Ovary (tissue), 9 donors: ENCODE data around the gene SANBR. TPM values are rescaled to one million over a fixed set of nuclear protein-coding genes. Genes with fewer than 3 reads are reported as not detected.

Experiments used
- DNase-seq, 5 donors: peaks; one replicate each; pipeline ENCODE4 v3.0.0-alpha.2; 2019 to 2020
- H3K27ac ChIP-seq, 2 donors: fragments of 200-600 bp; one replicate each; pipeline versions ENCODE4 v1.5.1 to v1.8.0; 2019 to 2022
- H3K27me3 ChIP-seq: fragments of 200-600 bp; one replicate; pipeline ENCODE4 v1.8.0; 2022
- H3K36me3 ChIP-seq: fragments of 200-600 bp; sonication (generic); one replicate; pipeline ENCODE4 v1.5.1; 2019
- H3K4me1 ChIP-seq: one replicate; pipeline ENCODE4 v1.8.1; 2013; ENCODE audit warnings: mild to moderate bottlenecking, moderate library complexity; ENCODE audit not compliant: insufficient read depth
- H3K4me3 ChIP-seq: fragments of 200-600 bp; sonication (generic); one replicate; pipeline ENCODE4 v1.5.1; 2017
- H3K9me3 ChIP-seq, 2 donors: fragments of 200-600 bp in 1 of 2; sonication (generic) in 1 of 2; one replicate each; pipeline versions ENCODE4 v1.5.1 to v1.8.1; 2013 to 2019; ENCODE audit warnings: mild to moderate bottlenecking in 1 of 2, moderate library complexity in 1 of 2
- CTCF ChIP-seq, 3 donors: fragments of 450-650 bp in 2 of 3; fragments of 200-600 bp in 1 of 3; IDR thresholded peaks; one replicate each; pipeline versions ENCODE4 v1.5.1 to v1.8.0; 2016 to 2022; ENCODE audit warnings: antibody characterized with exemption in 3 of 3, mild to moderate bottlenecking in 1 of 3
- EP300 ChIP-seq: sonication (generic); formaldehyde crosslinking; IDR thresholded peaks from one replicate; pipeline ENCODE4 v1.6.1; 2017; ENCODE audit warnings: antibody characterized with exemption
- POLR2A ChIP-seq: fragments of 450-650 bp; IDR thresholded peaks from one replicate; pipeline ENCODE4 v1.6.1; 2017; ENCODE audit warnings: antibody characterized with exemption, mild to moderate bottlenecking, moderate library complexity
- WGBS, 3 donors: extraction: QIAGEN DNeasy Blood & Tissue Kit in 1 of 3; methylation state at CpG; one replicate each; pipeline versions ENCODE4 v1.1.5 to v1.1.7; 2013 to 2017; 5-methylcytosine and 5-hydroxymethylcytosine counted together
- intact Hi-C, 4 donors: fragments of 100-400 bp; cut with DNase I; formaldehyde crosslinking; loops; one replicate each; pipeline versions ENCODE4 v1.11.0 to v1.15.1; 2022 to 2023
- polyA plus RNA-seq, 2 donors: library from polyadenylated mRNA; stranded (reverse); fragments of 200-250 nt in 1 of 2; fragments of 350-450 nt in 1 of 2; fragmentation: Illumina TruSeq in 1 of 2; extraction: RNeasy Lipid Tissue Mini Kit (QIAGEN cat#74804) in 1 of 2; gene quantifications; one replicate each; pipeline ENCODE4 v1.2.3, GENCODE V29; 2013 to 2014
- total RNA-seq, 7 donors: library from RNA; depleted of rRNA in 2 of 7; stranded (reverse); fragments of >200 nt in 2 of 7; fragmentation: NEBNext Ultra II Directional in 3 of 7; extraction: Animal tissue kit (Norgen Biotek cat#: 25700) in 3 of 7; gene quantifications; one replicate each; pipeline versions ENCODE4 v1.1.0 to v1.2.4, GENCODE V29; 2016 to 2023
- donor health status: DM: no; HTN: no; CAD: no; lungs with moderate emphysema.
- donor health status: DM: no; HTN: no; CAD: no.
- donor health status: Bipolar disorder and iron deficiency.
- donor health status: DM: yes; HTN: yes; CAD: no.
- donor health status: DM: no; HTN: no; CAD: no.
- donor health status: DM: yes; HTN: yes; CAD: no.

SANBR gene
- total and polyA plus RNA-seq, 9 donors, result 2.7 to 9.5 (median 5.0) TPM

- intact Hi-C loops, result no loop called here
- Histone ChIP-seq H3K9me3 (no peaks in the 10 kb centered on the region), H3K4me3 (no peak overlapping the region), H3K27me3 (no peaks in the 10 kb centered on the region), H3K27ac (no peak overlapping the region), H3K4me1 (no peaks in the 10 kb centered on the region), H3K36me3 (no peaks in the 10 kb centered on the region)
- WGBS, 3 donors, result 91 to 95% (median 93%) methylated on average over 8 of the region's 8 CpGs
- TF ChIP-seq POLR2A (no peak), CTCF (IDR thresholded peaks at IDR 0.05) (no peak), EP300 (no peak)
- no peak for DNase-seq
Measured at GRCh38 chr2:61091485-61091884, 25.8 kb downstream of the SANBR start.

GRCh38 chr2:61096438-61096837, 30.8 kb downstream of the SANBR start:
- no peaks in the 10 kb centered on the region for H3K9me3 ChIP-seq
- WGBS, 3 donors, result 97 to 100% (median 100%) methylated on average over 3 of the region's 3 CpGs
- no peaks in the 10 kb centered on the region for H3K36me3 ChIP-seq
- TF ChIP-seq EP300 (no peak), POLR2A (no peak), CTCF (IDR thresholded peaks at IDR 0.05) (no peak)
- no peaks in the 10 kb centered on the region for H3K4me1 ChIP-seq
- DNase-seq, result no peak
- H3K27ac ChIP-seq, result no peak overlapping the region
- no peak overlapping the region for H3K4me3 ChIP-seq
- H3K27me3 ChIP-seq, result no peaks in the 10 kb centered on the region
- intact Hi-C loops, result no loop called here

GRCh38 chr2:61100801-61101200, 35.1 kb downstream of the SANBR start:
- H3K9me3 ChIP-seq, result no peaks in the 10 kb centered on the region
- DNase-seq, result no peak
- H3K27me3 ChIP-seq, result no peaks in the 10 kb centered on the region
- no peak overlapping the region for H3K4me3 ChIP-seq
- WGBS, 3 donors, result 87 to 89% (median 89%) methylated on average over 4 of the region's 4 CpGs
- H3K27ac ChIP-seq, result no peak overlapping the region
- H3K4me1 ChIP-seq, result no peaks in the 10 kb centered on the region
- intact Hi-C loops, result no loop called here
- no peaks in the 10 kb centered on the region for H3K36me3 ChIP-seq
- TF ChIP-seq EP300, result no peak
- TF ChIP-seq POLR2A, result no peak
- no peak for TF ChIP-seq CTCF (IDR thresholded peaks at IDR 0.05)

GRCh38 chr2:61109291-61109690, 43.6 kb downstream of the SANBR start:
- Histone ChIP-seq H3K27me3 (no peaks in the 10 kb centered on the region), H3K4me3 (no peak overlapping the region), H3K27ac (no peak overlapping the region), H3K4me1 (no peaks in the 10 kb centered on the region), H3K36me3 (no peaks in the 10 kb centered on the region), H3K9me3 (no peaks in the 10 kb centered on the region)
- intact Hi-C loops, result no loop called here
- no peak for DNase-seq
- 84 to 87% (median 86%) methylated on average over 2 of the region's 2 CpGs for WGBS, 3 donors
- TF ChIP-seq EP300, result no peak
- TF ChIP-seq POLR2A, result no peak
- no peak for TF ChIP-seq CTCF (IDR thresholded peaks at IDR 0.05)

GRCh38 chr2:61111708-61112107, 46.0 kb downstream of the SANBR start:
- H3K9me3 ChIP-seq, result no peaks in the 10 kb centered on the region
- no peaks in the 10 kb centered on the region for H3K36me3 ChIP-seq
- H3K27ac ChIP-seq, result no peak overlapping the region

More at GRCh38 chr2:61111708-61112107, 46.0 kb downstream of the SANBR start:
- intact Hi-C loops, result no loop called here
- TF ChIP-seq EP300, result no peak
- no peak for TF ChIP-seq POLR2A
- TF ChIP-seq CTCF (IDR thresholded peaks at IDR 0.05), result no peak
- H3K4me1 ChIP-seq, result no peaks in the 10 kb centered on the region
- no peaks in the 10 kb centered on the region for H3K27me3 ChIP-seq
- H3K4me3 ChIP-seq, result no peak overlapping the region
- DNase-seq, result no peak
